Gastrocnemius medialis (tissue), 4 donors: ENCODE measurements around the gene MCFD2.

Source experiments
- POLR2A ChIP-seq, 2 donors: fragments of 450-650 bp; IDR thresholded peaks; one replicate each; pipeline ENCODE4 v1.6.1; 2017; ENCODE audit warnings: antibody characterized with exemption in 2 of 2, mild to moderate bottlenecking in 2 of 2, moderate library complexity in 2 of 2
- TF ChIP-seq, protein P1 (sequence below), 5 experiments: fragments of 450-650 bp in 3 of 5; fragments of 200-600 bp in 2 of 5; sonication (generic) in 2 of 5; IDR thresholded peaks in 4 of 5; conservative IDR thresholded peaks in 1 of 5; 1 replicate in 4 of 5; 2 replicates in 1 of 5; pipeline ENCODE4 v1.5.1; 2016 to 2019; ENCODE audit warnings: antibody characterized with exemption in 5 of 5, mild to moderate bottlenecking in 3 of 5, moderate library complexity in 3 of 5

DNA sequence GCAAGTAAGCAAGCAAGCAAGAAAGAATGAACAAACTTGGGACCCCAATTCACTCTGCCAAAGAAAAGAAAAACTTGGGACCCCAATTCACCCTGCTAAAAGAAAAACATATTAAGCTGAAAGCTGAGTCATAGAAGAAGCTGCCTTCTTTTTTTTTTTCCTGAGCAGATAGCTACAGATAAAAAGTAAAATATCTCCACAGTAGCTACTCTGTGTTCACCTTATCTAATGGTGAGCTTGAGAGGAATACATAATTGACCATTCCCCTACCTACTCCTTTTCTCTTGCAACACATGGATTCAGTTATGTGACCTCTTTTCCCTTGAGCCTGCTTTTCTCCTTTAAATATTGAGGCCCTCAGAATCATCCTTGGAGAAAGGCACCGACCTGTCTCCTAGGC is 63.0 kb downstream of the MCFD2 start:
- TF ChIP-seq, protein P1, sequence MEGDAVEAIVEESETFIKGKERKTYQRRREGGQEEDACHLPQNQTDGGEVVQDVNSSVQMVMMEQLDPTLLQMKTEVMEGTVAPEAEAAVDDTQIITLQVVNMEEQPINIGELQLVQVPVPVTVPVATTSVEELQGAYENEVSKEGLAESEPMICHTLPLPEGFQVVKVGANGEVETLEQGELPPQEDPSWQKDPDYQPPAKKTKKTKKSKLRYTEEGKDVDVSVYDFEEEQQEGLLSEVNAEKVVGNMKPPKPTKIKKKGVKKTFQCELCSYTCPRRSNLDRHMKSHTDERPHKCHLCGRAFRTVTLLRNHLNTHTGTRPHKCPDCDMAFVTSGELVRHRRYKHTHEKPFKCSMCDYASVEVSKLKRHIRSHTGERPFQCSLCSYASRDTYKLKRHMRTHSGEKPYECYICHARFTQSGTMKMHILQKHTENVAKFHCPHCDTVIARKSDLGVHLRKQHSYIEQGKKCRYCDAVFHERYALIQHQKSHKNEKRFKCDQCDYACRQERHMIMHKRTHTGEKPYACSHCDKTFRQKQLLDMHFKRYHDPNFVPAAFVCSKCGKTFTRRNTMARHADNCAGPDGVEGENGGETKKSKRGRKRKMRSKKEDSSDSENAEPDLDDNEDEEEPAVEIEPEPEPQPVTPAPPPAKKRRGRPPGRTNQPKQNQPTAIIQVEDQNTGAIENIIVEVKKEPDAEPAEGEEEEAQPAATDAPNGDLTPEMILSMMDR (IDR thresholded peaks at IDR 0.05 in 4 of 5, conservative IDR thresholded peaks at IDR 0.05 in 1 of 5): no peak
- no peak for TF ChIP-seq POLR2A (IDR thresholded peaks at IDR 0.05)
